Fibroblast of lung (primary cell): ENCODE measurements around the gene CASP6. TPM values are rescaled to one million over a fixed set of nuclear protein-coding genes. Genes with fewer than 3 reads are reported as not detected.

Experiments
- DNase-seq, 2 donors: peaks; one replicate each; pipeline versions ENCODE4 v3.0.0 to v3.0.0-alpha.2; 2010; ENCODE audit warnings: low read depth in 2 of 2
- H2AFZ ChIP-seq: 2 replicates; pipeline ENCODE4 v1.5.1; 2012; ENCODE audit warnings: low read length, control low read depth, inconsistent platforms
- H3K27ac ChIP-seq: 2 replicates; pipeline ENCODE4 v1.5.1; 2011; ENCODE audit warnings: low read length, control low read depth; ENCODE audit not compliant: insufficient read depth
- H3K27me3 ChIP-seq: 2 replicates; pipeline ENCODE4 v1.5.1; 2011; ENCODE audit warnings: mild to moderate bottlenecking, low read length; ENCODE audit not compliant: control insufficient read depth, insufficient read depth
- H3K36me3 ChIP-seq: 2 replicates; pipeline ENCODE4 v1.5.1; 2011; ENCODE audit warnings: low read length; ENCODE audit not compliant: control insufficient read depth, insufficient read depth
- H3K4me1 ChIP-seq: 2 replicates; pipeline ENCODE4 v1.5.1; 2011; ENCODE audit warnings: low read length; ENCODE audit not compliant: control insufficient read depth, insufficient read depth; ENCODE audit errors: extremely low read depth
- H3K4me2 ChIP-seq: 2 replicates; pipeline ENCODE4 v1.5.1; 2011; ENCODE audit warnings: low read length, control low read depth; ENCODE audit not compliant: insufficient read depth; ENCODE audit errors: extremely low read depth
- H3K4me3 ChIP-seq, 4 experiments: fragments of 200-600 bp in 1 of 4; sonication (generic) in 1 of 4; replicated peaks in 1 of 4; 2 replicates each; pipeline ENCODE4 v1.5.1; 2011 to 2016; ENCODE audit warnings: low read length in 4 of 4, low read depth in 3 of 4, mild to moderate bottlenecking in 3 of 4, control low read depth in 2 of 4, inconsistent platforms in 1 of 4, mixed read lengths in 1 of 4; ENCODE audit not compliant: insufficient read depth in 1 of 4; ENCODE audit errors: control extremely low read depth in 1 of 4
- H3K79me2 ChIP-seq: 2 replicates; pipeline ENCODE4 v1.5.1; 2012; ENCODE audit warnings: mild to moderate bottlenecking, low read length, inconsistent platforms; ENCODE audit not compliant: control insufficient read depth, insufficient read depth
- H3K9ac ChIP-seq: 2 replicates; pipeline ENCODE4 v1.5.1; 2011; ENCODE audit warnings: mild to moderate bottlenecking, low read length, control low read depth; ENCODE audit not compliant: insufficient read depth
- H3K9me3 ChIP-seq: 2 replicates; pipeline ENCODE4 v1.5.1; 2012; ENCODE audit warnings: low read depth, low read length; ENCODE audit not compliant: control insufficient read depth, insufficient read depth
- H4K20me1 ChIP-seq: 2 replicates; pipeline ENCODE4 v1.5.1; 2011; ENCODE audit warnings: low read length; ENCODE audit not compliant: control insufficient read depth, insufficient read depth; ENCODE audit errors: extremely low read depth
- EZH2 ChIP-seq: IDR thresholded peaks from 2 replicates; pipeline ENCODE4 v1.5.1; 2012; ENCODE audit warnings: low read length, control low read depth, mild to moderate bottlenecking; ENCODE audit errors: missing control alignments
- polyA plus RNA-seq, 2 donors: library from polyadenylated mRNA; depleted of rRNA in 1 of 2; stranded (reverse) in 1 of 2; unstranded in 1 of 2; fragments of >200 nt; gene quantifications; 2 replicates each; pipeline ENCODE4 v1.2.1, GENCODE V29; 2011 to 2012; ENCODE audit warnings: missing spikeins in 1 of 2
- total RNA-seq: library from RNA; depleted of rRNA; stranded (reverse); fragments of >200 nt; gene quantifications from 2 replicates; pipeline ENCODE4 v1.2.1, GENCODE V29; 2014
- TF ChIP-seq, protein P1 (sequence below), 2 donors: IDR thresholded peaks in 1 of 2; conservative IDR thresholded peaks in 1 of 2; 1 replicate in 1 of 2; 2 replicates in 1 of 2; pipeline ENCODE4 v1.5.1; 2011 to 2012; ENCODE audit warnings: low read length in 2 of 2, control low read depth in 1 of 2, inconsistent platforms in 1 of 2, low read depth in 1 of 2, mild to moderate bottlenecking in 1 of 2

CASP6 gene
- total and polyA plus RNA-seq, 2 donors (not counting 1 experiment from before 2014, with no cell fraction given): 33.5 to 44.7 TPM

- Histone ChIP-seq H3K4me1 (no peaks in the 10 kb centered on the region), H3K4me2 (no peak overlapping the region), H3K27ac (no peak overlapping the region), H3K9ac (no peak overlapping the region), H3K36me3 (no peaks in the 10 kb centered on the region), H2AFZ (no peak overlapping the region), H3K4me3 (no peak overlapping the region), H4K20me1 (no peaks in the 10 kb centered on the region), H3K9me3 (no peaks in the 10 kb centered on the region), H3K79me2 (no peaks in the 10 kb centered on the region), H3K27me3 (no peaks in the 10 kb centered on the region)
- no peak for TF ChIP-seq EZH2
- TF ChIP-seq, protein P1, sequence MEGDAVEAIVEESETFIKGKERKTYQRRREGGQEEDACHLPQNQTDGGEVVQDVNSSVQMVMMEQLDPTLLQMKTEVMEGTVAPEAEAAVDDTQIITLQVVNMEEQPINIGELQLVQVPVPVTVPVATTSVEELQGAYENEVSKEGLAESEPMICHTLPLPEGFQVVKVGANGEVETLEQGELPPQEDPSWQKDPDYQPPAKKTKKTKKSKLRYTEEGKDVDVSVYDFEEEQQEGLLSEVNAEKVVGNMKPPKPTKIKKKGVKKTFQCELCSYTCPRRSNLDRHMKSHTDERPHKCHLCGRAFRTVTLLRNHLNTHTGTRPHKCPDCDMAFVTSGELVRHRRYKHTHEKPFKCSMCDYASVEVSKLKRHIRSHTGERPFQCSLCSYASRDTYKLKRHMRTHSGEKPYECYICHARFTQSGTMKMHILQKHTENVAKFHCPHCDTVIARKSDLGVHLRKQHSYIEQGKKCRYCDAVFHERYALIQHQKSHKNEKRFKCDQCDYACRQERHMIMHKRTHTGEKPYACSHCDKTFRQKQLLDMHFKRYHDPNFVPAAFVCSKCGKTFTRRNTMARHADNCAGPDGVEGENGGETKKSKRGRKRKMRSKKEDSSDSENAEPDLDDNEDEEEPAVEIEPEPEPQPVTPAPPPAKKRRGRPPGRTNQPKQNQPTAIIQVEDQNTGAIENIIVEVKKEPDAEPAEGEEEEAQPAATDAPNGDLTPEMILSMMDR (conservative IDR thresholded peaks at IDR 0.05 in 1 of 2, IDR thresholded peaks at IDR 0.05 in 1 of 2; ENCODE audit: low read depth in 1 of 2, low read length in 2 of 2): no peak
- DNase-seq: no peak
Measured at GRCh38 chr4:109640644-109641043, 62.6 kb downstream of the CASP6 start.

Other genes starting within 250 kb of the CASP6 start
- gene MCUB, start 143.2 kb downstream of the CASP6 start, total RNA-seq: 20.3 and 20.6 TPM in 2 replicates
- 19.0 and 27.4 TPM in 2 replicates for gene MCUB, start 143.2 kb downstream of the CASP6 start, polyA plus RNA-seq
- gene PLA2G12A, start 26.6 kb upstream of the CASP6 start, total RNA-seq: 10.5 and 18.0 TPM in 2 replicates
- gene PLA2G12A, start 26.6 kb upstream of the CASP6 start, polyA plus RNA-seq: 15.9 and 16.1 TPM in 2 replicates
- gene CFI, start 98.6 kb upstream of the CASP6 start, total RNA-seq: 10.2 and 36.0 TPM in 2 replicates
- 5.9 and 18.2 TPM in 2 replicates for gene CFI, start 98.6 kb upstream of the CASP6 start, polyA plus RNA-seq
- 2.5 and 2.6 TPM in 2 replicates for gene GAR1, start 112.3 kb upstream of the CASP6 start, total RNA-seq
- 20.3 and 22.0 TPM in 2 replicates for gene GAR1, start 112.3 kb upstream of the CASP6 start, polyA plus RNA-seq
- gene RRH, start 124.5 kb upstream of the CASP6 start, total RNA-seq: under 0.01 TPM in 2 replicates
- 0.07 and 0.08 TPM in 2 replicates for gene RRH, start 124.5 kb upstream of the CASP6 start, polyA plus RNA-seq
- under 0.01 TPM in 2 replicates for gene LRIT3, start 144.7 kb upstream of the CASP6 start, total RNA-seq
- gene LRIT3, start 144.7 kb upstream of the CASP6 start, polyA plus RNA-seq: 0.01 TPM in 2 replicates
- gene EGF, start 209.4 kb upstream of the CASP6 start, total RNA-seq: 0.26 and 0.83 TPM in 2 replicates
- gene EGF, start 209.4 kb upstream of the CASP6 start, polyA plus RNA-seq: 0.07 and 0.59 TPM in 2 replicates